Measurements from ENCODE around the gene TCF4. TPM values are rescaled to one million over a fixed set of nuclear protein-coding genes. Genes with fewer than 3 reads are reported as not detected.

Gene TCF4
- total RNA-seq, 2 donors from 2014 or later, result 57.7 to 66.3 TPM

DNA sequence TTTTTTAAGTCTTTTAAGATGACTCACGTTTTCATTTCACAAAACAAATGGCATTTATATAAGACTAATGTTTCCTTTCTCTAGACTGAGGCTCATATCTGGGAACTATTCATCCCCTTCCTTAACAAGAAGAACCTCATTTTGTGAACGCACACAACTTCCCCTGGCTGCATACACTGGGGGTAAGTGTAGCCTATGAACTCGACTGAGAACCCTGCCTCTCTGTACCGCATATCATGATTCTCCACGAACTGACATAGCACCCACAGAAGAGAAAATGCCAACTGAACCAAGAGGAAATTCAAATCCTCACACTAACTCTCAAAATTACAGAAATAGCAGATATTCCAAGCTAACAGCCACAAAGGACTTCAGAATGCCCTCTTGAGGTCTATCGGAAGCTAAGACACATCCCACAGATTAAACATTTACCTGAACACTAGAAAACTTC lies 236.7 kb downstream of the TCF4 start:
- no peaks in the 10 kb centered on the region for H3K9me3 ChIP-seq
- H3K4me3 ChIP-seq, result no peak overlapping the region
- H3K36me3 ChIP-seq, result no peaks in the 10 kb centered on the region
- no peaks in the 10 kb centered on the region for H3K27me3 ChIP-seq
- TF ChIP-seq, protein P1, sequence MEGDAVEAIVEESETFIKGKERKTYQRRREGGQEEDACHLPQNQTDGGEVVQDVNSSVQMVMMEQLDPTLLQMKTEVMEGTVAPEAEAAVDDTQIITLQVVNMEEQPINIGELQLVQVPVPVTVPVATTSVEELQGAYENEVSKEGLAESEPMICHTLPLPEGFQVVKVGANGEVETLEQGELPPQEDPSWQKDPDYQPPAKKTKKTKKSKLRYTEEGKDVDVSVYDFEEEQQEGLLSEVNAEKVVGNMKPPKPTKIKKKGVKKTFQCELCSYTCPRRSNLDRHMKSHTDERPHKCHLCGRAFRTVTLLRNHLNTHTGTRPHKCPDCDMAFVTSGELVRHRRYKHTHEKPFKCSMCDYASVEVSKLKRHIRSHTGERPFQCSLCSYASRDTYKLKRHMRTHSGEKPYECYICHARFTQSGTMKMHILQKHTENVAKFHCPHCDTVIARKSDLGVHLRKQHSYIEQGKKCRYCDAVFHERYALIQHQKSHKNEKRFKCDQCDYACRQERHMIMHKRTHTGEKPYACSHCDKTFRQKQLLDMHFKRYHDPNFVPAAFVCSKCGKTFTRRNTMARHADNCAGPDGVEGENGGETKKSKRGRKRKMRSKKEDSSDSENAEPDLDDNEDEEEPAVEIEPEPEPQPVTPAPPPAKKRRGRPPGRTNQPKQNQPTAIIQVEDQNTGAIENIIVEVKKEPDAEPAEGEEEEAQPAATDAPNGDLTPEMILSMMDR (IDR thresholded peaks at IDR 0.05), result no peak
- no peaks in the 10 kb centered on the region for H3K4me1 ChIP-seq
- no peak overlapping the region for H3K27ac ChIP-seq
- DNase-seq (ENCODE audit: low spot score), result no peak

DNA sequence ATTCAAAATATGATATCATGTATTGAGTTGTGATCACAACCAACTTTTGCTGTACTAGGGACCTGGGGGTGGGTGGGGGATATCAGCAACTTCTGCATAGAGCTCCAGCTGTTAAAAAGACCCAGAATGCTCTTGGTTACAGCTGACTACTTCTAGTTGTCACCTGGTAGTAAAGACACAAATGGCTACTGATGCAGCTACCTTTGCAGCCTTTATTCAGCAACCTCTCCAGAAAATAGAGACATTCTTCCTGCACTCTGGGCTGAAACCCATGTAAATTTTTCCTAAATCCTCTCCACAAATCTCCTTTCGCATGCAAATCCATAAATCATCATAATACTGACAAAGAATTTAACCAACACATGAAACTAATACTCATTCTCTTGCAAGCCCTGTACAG lies 238.3 kb downstream of the TCF4 start:
- H3K27ac ChIP-seq, result no peak overlapping the region

DNA sequence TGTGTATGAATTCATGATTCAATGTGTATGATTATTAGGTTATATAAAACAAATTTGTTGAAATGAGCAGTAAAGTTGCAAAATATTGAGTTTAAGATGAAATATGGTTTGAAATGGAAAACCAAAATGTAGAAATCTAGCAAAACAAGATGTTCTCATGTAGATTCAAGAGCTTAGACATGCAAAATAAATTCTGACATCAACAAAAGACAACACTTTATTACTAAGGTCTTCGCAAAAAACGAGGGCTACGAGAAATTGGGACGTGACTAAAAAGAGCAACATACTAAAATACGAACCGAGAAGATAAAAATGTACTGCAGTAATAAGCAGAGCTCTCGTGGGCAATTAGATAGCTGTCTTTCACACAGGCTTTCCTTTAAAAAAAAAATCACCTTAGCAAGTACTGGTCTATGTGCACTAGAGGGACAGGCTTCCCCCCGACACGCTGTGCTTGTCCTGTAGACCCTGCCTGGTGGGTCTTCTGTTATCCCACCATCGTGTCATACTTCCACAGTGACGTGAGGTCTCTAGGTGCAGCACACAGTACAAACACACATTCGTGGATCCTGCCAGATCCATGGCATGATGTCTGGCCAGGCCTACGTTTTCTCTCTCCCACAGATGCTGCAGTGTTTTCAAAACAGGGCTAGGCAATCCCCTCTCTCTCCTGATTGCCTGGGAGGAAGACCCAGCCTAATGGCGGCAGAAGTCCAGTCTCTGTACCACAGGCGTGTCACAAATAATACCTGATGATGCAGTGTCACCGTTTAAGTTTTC lies 240.8 kb downstream of the TCF4 start:
- Histone ChIP-seq H3K4me1 (peaks cover 0 to 6% of the 10 kb centered on the region in 2 donors), H3K27ac (no peak overlapping the region), H3K27me3 (no peaks in the 10 kb centered on the region), H3K4me3 (no peak overlapping the region), H3K9me3 (no peaks in the 10 kb centered on the region), H3K36me3 (no peaks in the 10 kb centered on the region)
- DNase-seq (ENCODE audit: low spot score), result no peak
- TF ChIP-seq, protein P1 (IDR thresholded peaks at IDR 0.05), result no peak

More for the DNA sequence above, 238.3 kb downstream of the TCF4 start:
- Histone ChIP-seq H3K36me3 (no peaks in the 10 kb centered on the region), H3K9me3 (no peaks in the 10 kb centered on the region), H3K27me3 (no peaks in the 10 kb centered on the region), H3K4me3 (no peak overlapping the region), H3K4me1 (no peaks in the 10 kb centered on the region)
- DNase-seq (ENCODE audit: low spot score), result no peak
- TF ChIP-seq, protein P1 (IDR thresholded peaks at IDR 0.05), result no peak

DNA sequence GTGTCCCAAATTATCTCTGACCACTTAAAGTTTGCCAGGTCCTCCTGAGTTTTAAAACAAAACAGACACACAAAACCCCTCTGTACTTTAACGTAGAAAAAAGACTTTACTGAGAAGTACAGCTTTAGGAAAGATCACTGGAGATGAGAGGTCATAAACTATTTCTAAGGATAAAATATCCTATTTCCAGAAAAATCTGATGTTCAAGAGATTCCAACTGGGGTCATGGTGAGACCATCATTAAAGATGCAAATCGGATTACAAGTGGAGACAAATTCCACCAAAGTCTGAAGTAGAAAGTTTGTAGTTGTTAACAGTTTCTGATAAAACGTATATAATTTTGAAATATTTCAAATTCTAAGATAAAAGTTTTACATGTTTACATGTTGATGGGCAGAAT lies 241.6 kb downstream of the TCF4 start:
- no peaks in the 10 kb centered on the region for H3K27me3 ChIP-seq
- peaks cover 0 to 6% of the 10 kb centered on the region in 2 donors for H3K4me1 ChIP-seq
- H3K27ac ChIP-seq, result peak overlapping the region; percentile 1 to 6
- DNase-seq (ENCODE audit: low spot score), result no peak
- H3K36me3 ChIP-seq, result no peaks in the 10 kb centered on the region
- no peaks in the 10 kb centered on the region for H3K9me3 ChIP-seq
- H3K4me3 ChIP-seq, result no peak overlapping the region
- TF ChIP-seq, protein P1 (IDR thresholded peaks at IDR 0.05), result no peak

DNA sequence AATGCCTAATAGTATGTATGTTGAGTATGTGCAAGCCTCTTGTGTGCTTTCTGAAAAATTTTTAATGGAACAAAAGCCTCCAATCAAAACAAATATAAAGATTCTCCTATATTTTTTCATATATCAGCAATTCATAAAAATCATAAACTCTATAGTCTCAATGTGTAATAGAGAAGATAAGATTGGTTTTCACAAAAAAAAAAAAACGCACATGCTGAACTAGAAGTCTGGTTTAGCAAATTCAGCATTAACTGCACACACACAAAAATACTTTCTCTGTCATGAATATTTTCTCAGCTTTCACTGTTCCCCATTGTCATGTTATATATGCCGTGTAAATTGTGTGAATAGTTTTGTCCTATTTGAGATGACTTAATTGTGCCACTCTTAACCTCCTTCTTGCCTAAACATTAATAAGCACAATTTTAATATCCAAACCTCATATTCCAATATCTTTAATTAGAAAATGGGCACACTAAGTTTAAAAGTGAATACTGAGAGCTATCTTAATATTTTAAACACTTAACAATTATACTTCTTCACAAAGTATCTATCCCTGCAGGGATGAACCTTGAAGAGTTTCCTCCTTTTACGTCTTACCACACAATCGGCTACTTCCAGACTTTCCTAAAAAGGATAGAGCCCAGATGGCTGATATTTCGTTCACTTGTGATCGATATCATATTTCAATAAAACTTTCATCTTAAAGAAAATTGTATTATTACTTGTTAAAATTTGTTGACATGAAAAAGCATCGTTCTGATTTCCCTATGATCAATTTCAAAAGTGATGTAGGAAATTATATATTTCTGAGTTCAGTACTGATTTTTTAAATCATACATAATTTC lies 242.7 kb downstream of the TCF4 start:
- H3K27ac ChIP-seq, result no peak overlapping the region
- no peaks in the 10 kb centered on the region for H3K9me3 ChIP-seq
- H3K4me1 ChIP-seq, result peaks cover 0 to 6% of the 10 kb centered on the region in 2 donors
- no peak for DNase-seq (ENCODE audit: low spot score)
- no peaks in the 10 kb centered on the region for H3K27me3 ChIP-seq
- H3K4me3 ChIP-seq, result no peak overlapping the region
- H3K36me3 ChIP-seq, result no peaks in the 10 kb centered on the region
- TF ChIP-seq, protein P1 (IDR thresholded peaks at IDR 0.05), result no peak

All from right atrium auricular region (tissue), 2 donors.